Activated naive CD8-positive, alpha-beta T cell treated with anti-CD3 and anti-CD28 coated beads, Interleukin-2, amount 50 U/mL, for 24 hours (primary cell): ENCODE results near the gene JAM2.
A peak's percentile ranks its signal among the peaks of the same experiment; 100 is the strongest.

Experiments used
- ATAC-seq: fragments of 150-1000 bp; cut with Tn5 transposase; one replicate; pipeline ENCODE4 v1.10.0; 2021
- DNase-seq: peaks from one replicate; pipeline ENCODE4 v3.0.0; 2021
- H3K27ac Mint-ChIP-seq: one replicate; pipeline ENCODE4 v1.8.0; 2021; ENCODE audit warnings: mild to moderate bottlenecking, mixed read lengths
- H3K27me3 Mint-ChIP-seq: one replicate; pipeline ENCODE4 v1.8.0; 2021; ENCODE audit warnings: mixed read lengths
- H3K36me3 Mint-ChIP-seq: one replicate; pipeline ENCODE4 v1.8.0; 2021; ENCODE audit warnings: low read depth, mixed read lengths
- H3K4me1 Mint-ChIP-seq: one replicate; pipeline ENCODE4 v1.8.0; 2021; ENCODE audit warnings: mixed read lengths
- H3K4me3 Mint-ChIP-seq: one replicate; pipeline ENCODE4 v1.8.0; 2021; ENCODE audit warnings: mild to moderate bottlenecking, moderate library complexity, mixed read lengths
- H3K9me3 Mint-ChIP-seq: one replicate; pipeline ENCODE4 v1.8.0; 2021; ENCODE audit warnings: mixed read lengths

Gene JAM2

DNA sequence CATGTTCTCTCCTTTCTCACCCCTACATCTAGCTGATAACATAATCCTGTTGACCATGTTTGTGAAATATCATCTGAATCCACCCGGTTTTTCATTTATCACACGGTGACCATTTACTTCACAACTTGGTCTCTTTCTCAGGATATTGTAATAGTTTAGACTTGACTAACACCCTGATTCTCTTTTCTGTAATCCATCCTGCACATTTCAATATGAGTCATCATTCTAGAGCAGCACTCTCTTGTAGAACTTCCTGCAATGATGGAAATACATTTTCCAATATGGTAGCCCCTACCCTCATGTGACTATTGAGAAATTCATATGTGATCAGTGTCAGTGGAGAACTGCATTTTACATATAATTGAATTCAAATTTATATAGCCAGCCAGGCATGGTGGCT, 2.3 kb upstream of the JAM2 start:
- DNase-seq = no peak

DNA sequence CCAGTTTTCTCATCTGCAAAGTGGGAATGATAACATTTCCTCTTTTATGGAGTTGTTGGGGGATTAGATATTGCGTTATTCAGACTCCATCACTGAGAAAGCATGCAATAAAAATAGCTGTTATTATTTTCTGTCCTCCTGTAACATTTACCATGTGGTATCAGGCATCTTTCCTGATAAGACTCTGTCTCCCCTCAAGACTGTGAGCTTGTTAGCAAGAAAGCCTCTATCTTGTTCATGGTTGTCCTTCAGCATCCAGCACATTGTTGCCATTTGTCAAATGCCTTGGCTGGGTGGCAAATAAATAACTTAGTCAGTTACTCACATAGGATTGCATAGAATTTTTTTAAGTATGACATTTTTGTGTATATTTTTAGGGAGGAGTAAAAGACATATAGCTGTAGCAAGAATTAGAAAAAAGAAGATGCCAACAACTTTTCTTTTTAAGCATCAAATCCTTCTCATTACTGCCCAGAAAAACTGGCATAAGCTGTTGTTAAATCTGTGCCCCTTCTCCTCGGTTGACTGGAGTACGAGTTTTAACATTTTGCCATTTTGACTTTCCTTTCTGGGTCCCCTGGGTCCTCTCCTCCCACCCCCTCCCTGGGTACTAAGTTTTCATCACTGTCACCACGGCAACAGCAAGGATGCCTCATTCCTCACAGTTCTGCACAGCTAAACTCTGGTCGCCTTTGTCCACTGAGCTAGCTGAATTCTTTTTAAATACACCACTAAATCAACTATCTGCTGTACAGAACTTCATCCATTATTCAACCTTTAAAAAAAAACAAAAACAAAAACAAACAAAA, 1.0 kb upstream of the JAM2 start:
- H3K4me1 Mint-ChIP-seq = peaks cover 27% of the 10 kb centered on the region
- peaks cover 49% of the 10 kb centered on the region for H3K27me3 Mint-ChIP-seq
- ATAC-seq = no peak
- peak overlapping the region; percentile 73 for H3K4me3 Mint-ChIP-seq
- DNase-seq = no peak
- H3K36me3 Mint-ChIP-seq = no peaks in the 10 kb centered on the region
- H3K9me3 Mint-ChIP-seq = peaks cover 4% of the 10 kb centered on the region
- no peak overlapping the region for H3K27ac Mint-ChIP-seq

More for the DNA sequence above, 2.3 kb upstream of the JAM2 start:
- peaks cover 4% of the 10 kb centered on the region for H3K9me3 Mint-ChIP-seq
- ATAC-seq = peak; percentile 29
- peaks cover 27% of the 10 kb centered on the region for H3K4me1 Mint-ChIP-seq
- H3K36me3 Mint-ChIP-seq = no peaks in the 10 kb centered on the region
- no peak overlapping the region for H3K27ac Mint-ChIP-seq
- H3K27me3 Mint-ChIP-seq = peaks cover 49% of the 10 kb centered on the region
- H3K4me3 Mint-ChIP-seq = no peak overlapping the region

DNA sequence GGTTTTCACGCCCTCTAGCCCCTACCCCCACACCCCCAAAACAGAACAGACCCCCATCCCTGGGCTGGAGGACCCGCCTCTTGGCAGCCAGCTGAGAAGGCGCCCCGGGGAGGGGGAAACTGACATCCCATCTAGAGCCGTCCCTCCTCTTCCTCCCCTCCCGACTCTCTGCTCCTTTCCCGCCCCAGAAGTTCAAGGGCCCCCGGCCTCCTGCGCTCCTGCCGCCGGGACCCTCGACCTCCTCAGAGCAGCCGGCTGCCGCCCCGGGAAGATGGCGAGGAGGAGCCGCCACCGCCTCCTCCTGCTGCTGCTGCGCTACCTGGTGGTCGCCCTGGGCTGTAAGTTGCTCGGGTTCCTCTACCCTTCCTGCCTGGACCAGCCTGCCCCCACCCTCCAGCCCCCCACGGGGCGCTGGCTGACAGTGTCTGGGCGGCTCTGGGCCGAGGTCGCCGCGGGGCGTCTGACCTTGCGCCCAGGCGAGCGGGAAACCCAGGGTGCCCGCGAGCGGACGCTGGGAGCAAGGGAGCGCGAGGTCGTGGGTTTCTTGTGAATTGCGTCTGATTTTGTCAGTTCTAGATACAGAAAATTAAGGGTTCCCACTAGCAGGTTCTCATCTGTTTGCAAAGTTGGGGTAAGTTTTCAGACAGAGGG, 618 bp downstream of the JAM2 start:
- no peak overlapping the region for H3K27ac Mint-ChIP-seq
- H3K36me3 Mint-ChIP-seq = no peaks in the 10 kb centered on the region
- H3K4me1 Mint-ChIP-seq = peaks cover 27% of the 10 kb centered on the region
- ATAC-seq (peak; percentile 88), DNase-seq (peak; percentile 57)
- H3K9me3 Mint-ChIP-seq = peaks cover 4% of the 10 kb centered on the region
- peak overlapping the region; percentile 73 for H3K4me3 Mint-ChIP-seq
- H3K27me3 Mint-ChIP-seq = peaks cover 48% of the 10 kb centered on the region

DNA sequence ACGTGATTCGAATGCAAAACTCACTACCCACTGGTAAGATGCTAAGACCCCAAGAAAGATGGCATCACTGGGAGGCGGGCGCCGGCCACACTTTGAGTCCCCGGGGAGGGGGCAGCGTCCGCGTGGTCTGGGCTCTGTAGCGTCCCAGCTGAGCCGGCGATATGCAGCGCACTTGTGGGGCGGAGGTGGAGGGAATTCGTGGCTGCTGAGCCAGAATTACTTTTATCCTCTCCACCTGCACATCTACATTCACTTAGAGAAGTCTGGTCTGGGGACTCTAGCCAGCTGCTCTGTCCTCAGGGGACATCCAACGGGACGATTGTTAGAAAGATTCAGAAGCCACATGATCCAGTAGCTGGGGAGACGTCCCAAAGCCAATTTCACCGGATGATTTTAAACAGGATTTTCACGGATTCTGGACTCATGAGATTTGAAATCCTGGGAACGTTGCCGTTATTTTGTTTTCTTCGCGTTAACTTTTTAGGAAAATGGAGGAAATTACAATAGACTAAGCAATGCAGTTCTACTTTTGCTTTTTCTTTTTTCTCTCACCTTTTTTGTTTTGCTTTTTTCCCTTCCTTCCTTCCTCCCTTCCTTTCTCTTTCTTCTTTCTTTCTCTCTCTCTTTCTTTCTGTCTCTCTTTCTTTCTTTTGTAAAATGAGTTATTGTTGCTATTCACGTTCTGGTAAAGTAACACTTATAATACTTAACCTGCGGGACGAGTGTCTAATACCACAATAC, 1.3 kb downstream of the JAM2 start:
- peaks cover 27% of the 10 kb centered on the region for H3K4me1 Mint-ChIP-seq
- peak overlapping the region; percentile 73 for H3K4me3 Mint-ChIP-seq
- peak overlapping the region; percentile 25 for H3K27ac Mint-ChIP-seq
- peaks cover 42% of the 10 kb centered on the region for H3K27me3 Mint-ChIP-seq
- H3K9me3 Mint-ChIP-seq = peaks cover 4% of the 10 kb centered on the region
- DNase-seq (peak; percentile 20), ATAC-seq (peak; percentile 15)
- no peaks in the 10 kb centered on the region for H3K36me3 Mint-ChIP-seq

DNA sequence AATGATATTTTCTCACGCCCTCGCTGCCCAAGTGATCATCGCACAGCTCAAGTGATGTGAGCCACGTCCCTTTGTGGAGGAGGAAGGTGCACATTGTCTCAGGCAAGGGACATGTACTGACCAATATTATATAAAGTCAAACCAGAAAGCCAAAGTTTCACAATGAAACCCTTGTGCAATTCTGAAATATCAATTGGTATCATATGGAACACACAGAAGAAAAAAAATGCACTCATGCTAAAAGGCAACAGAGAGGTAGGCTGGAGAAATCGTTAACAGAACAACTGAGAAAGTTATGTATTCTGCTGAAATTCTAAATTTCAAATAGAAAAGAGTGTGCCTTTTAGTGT, 1.9 kb downstream of the JAM2 start:
- ATAC-seq (no peak), DNase-seq (no peak)
- H3K4me1 Mint-ChIP-seq = peaks cover 25% of the 10 kb centered on the region
- H3K27ac Mint-ChIP-seq = peak overlapping the region; percentile 25
- H3K9me3 Mint-ChIP-seq = peaks cover 4% of the 10 kb centered on the region
- H3K36me3 Mint-ChIP-seq = no peaks in the 10 kb centered on the region
- H3K4me3 Mint-ChIP-seq = peak overlapping the region; percentile 73
- H3K27me3 Mint-ChIP-seq = peaks cover 39% of the 10 kb centered on the region

DNA sequence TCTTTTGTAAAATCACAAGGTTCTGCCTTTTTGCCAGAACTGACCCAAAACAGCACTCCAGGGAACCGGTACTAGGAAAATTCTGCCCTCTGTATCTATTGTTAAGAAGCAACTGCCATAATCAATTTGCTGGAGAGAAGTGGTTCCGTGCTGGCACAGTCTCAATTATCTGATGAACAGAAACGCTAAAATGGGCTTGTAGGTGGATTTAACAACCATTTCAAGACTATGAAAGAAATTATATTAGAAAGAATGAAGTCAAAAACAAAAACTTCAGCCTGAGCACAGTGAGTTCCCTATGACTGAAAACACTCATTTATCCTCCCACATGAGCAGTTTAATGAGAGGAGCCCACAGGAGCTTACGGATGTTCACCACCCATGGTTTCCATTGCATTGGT, 4.4 kb downstream of the JAM2 start:
- Mint-ChIP-seq H3K27ac (no peak overlapping the region), H3K27me3 (peaks cover 22% of the 10 kb centered on the region), H3K4me1 (peaks cover 14% of the 10 kb centered on the region), H3K36me3 (no peaks in the 10 kb centered on the region), H3K4me3 (no peak overlapping the region), H3K9me3 (no peaks in the 10 kb centered on the region)
- DNase-seq = no peak
- ATAC-seq = no peak

DNA sequence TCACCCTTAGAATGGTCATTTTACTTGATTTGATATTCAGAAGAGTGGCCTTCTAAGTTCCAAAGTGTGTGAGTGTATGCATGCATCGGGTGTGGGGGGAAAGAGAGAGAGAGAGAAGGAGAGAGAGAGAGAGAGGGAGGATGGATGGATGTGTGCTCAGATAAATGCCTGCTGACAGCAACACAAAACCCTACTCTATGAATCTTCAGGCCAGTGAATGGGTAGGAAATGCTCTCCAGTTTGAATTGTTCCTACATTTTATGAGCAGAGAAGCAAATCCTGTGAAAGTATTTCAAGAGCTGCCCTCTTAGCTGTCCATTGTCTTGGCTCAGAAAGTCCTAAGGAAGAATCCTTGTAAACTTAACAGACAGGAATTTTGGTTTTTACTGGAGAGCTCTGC, 7.4 kb downstream of the JAM2 start:
- Mint-ChIP-seq H3K27ac (no peak overlapping the region), H3K9me3 (no peaks in the 10 kb centered on the region), H3K4me1 (peaks cover 3% of the 10 kb centered on the region), H3K36me3 (no peaks in the 10 kb centered on the region), H3K27me3 (peaks cover 3% of the 10 kb centered on the region), H3K4me3 (no peak overlapping the region)
- ATAC-seq (no peak), DNase-seq (no peak)

DNA sequence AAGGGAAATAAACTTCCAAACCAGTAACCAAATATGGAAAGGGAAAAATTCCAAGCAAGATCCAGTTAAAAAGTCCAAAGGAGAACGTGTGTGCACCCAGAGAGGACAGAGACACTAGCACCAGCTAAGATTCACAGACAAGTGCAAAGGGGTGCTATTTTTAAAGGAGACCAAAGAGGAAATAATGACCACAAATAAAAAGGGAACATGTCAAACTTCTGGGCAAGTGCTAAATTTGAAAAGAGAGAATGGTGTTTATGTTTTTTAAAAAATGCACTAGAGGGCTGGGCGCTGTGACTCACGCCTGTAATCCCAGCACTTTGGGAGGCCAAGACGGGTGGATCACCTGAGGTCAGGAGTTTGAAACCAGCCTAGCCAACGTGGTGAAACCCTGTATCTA, 8.6 kb downstream of the JAM2 start:
- H3K4me3 Mint-ChIP-seq = no peak overlapping the region
- H3K36me3 Mint-ChIP-seq = no peaks in the 10 kb centered on the region
- no peak overlapping the region for H3K27ac Mint-ChIP-seq
- no peak for DNase-seq
- H3K4me1 Mint-ChIP-seq = peaks cover 3% of the 10 kb centered on the region
- no peak for ATAC-seq
- H3K27me3 Mint-ChIP-seq = peaks cover 3% of the 10 kb centered on the region
- no peaks in the 10 kb centered on the region for H3K9me3 Mint-ChIP-seq

DNA sequence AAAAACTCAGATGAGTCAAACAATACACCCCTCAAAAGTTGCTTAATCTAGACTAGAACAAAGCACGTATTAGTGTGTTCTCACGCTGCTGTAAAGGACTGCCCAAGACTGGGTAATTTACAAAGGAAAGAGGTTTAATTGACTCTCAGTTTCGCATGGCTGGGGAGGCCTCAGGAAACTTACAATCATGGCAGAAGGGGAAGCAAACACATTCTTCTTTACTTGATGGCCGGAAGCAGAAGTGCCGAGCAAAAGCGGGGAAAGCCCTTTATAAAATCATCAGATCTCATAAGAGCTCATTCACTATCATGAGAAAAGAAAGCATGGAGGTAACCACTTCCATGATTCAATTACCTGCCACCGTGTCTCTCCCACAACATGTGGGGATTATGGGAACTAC, 10.1 kb downstream of the JAM2 start:
- Mint-ChIP-seq H3K27me3 (peaks cover 3% of the 10 kb centered on the region), H3K4me1 (peaks cover 3% of the 10 kb centered on the region), H3K4me3 (no peak overlapping the region), H3K9me3 (no peaks in the 10 kb centered on the region), H3K36me3 (no peaks in the 10 kb centered on the region), H3K27ac (no peak overlapping the region)
- DNase-seq = no peak
- ATAC-seq = no peak

DNA sequence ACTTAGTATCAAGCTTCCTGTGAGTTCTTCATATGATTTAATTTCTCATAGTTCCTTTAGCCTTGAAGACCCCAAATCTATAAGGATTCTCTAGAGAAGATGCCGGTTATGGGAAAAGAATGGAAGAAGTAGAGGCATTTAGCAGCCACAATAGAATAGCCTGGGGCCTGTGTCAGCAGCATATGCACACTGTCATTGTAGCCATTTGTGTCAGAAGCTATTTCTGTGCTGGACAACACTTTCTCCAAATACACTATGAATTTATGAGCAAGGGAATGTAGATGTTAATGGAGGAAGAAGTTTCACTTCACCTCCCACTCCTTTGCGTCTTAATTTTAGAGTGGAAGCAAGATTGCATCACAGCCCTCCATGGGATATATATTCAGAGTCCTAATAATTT, 17.4 kb downstream of the JAM2 start:
- no peak for ATAC-seq
- Mint-ChIP-seq H3K27me3 (no peaks in the 10 kb centered on the region), H3K27ac (no peak overlapping the region), H3K4me1 (no peaks in the 10 kb centered on the region), H3K9me3 (peaks cover 4% of the 10 kb centered on the region), H3K4me3 (no peak overlapping the region), H3K36me3 (no peaks in the 10 kb centered on the region)
- no peak for DNase-seq

DNA sequence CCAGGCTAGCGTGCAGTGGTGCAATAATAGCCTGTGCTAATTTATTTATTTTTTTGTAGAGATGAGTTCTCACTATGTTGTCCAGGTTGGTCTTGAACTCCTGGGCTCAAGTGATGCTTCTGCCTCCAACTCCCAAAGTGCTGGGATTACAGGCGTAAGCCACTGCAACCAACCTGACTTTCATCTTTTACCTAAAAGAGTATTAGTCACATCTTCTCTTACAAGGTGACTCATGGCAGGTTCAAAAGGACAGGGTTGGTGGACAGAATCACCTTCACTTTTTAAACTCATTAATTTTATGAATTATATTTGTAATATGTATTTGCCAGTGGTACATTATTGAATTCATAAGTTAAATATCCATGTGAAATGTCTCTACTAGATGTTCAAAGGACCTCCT, 18.1 kb downstream of the JAM2 start:
- ATAC-seq = no peak
- Mint-ChIP-seq H3K27ac (no peak overlapping the region), H3K36me3 (no peaks in the 10 kb centered on the region), H3K9me3 (peaks cover 4% of the 10 kb centered on the region), H3K4me1 (no peaks in the 10 kb centered on the region), H3K4me3 (no peak overlapping the region), H3K27me3 (no peaks in the 10 kb centered on the region)
- DNase-seq = no peak

DNA sequence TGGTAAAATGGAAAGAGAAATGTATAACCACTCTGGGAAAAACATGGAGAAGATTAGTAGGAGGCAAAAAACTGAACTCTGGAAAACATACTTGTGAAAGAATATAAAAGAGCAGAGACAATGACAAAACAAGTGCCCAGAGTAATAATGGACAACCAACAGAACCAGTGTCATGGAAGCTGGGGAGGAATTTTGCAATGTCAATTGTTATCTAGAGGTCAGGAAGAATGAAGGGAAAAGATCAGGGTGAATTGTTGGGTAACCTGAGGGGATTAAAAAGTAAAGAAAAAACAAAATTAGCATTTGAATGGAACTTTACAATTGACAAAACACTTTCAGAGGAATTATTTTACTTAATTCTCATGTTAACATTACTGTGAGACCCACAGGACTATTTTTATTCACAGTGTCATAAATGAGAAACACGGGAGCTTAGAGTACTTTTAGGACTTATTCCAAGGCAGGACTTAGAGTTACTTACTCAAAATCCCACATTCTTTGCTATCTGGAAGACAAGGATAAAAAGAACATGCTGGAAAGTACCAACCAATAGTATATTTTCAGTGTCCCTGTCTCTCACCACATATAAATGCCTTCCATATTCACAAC, 19.5 kb downstream of the JAM2 start:
- Mint-ChIP-seq H3K27ac (no peak overlapping the region), H3K4me3 (no peak overlapping the region), H3K27me3 (no peaks in the 10 kb centered on the region), H3K4me1 (no peaks in the 10 kb centered on the region), H3K36me3 (no peaks in the 10 kb centered on the region), H3K9me3 (peaks cover 4% of the 10 kb centered on the region)
- DNase-seq (no peak), ATAC-seq (no peak)

DNA sequence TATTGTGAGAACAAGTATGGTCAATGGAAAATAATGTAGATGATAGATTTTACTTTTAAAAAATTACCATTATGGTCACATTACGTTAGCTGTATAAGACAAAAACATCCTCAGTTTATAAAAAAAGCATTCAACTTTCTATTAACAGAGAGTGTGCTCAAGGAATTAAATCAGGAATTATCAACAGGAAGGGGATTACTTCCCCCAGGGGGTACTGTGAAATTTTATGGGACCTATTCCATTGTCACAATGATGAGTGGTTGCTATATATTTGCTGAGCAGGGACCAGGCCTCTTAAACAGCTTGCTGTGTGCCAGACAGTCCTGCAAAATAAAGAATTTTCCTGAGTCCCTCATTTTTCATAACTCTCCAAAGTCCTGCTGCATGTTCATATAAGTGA, 21.2 kb downstream of the JAM2 start:
- H3K4me3 Mint-ChIP-seq = no peak overlapping the region
- peaks cover 2% of the 10 kb centered on the region for H3K27me3 Mint-ChIP-seq
- no peaks in the 10 kb centered on the region for H3K4me1 Mint-ChIP-seq
- H3K27ac Mint-ChIP-seq = no peak overlapping the region
- no peaks in the 10 kb centered on the region for H3K36me3 Mint-ChIP-seq
- no peak for DNase-seq
- no peaks in the 10 kb centered on the region for H3K9me3 Mint-ChIP-seq
- ATAC-seq = no peak

DNA sequence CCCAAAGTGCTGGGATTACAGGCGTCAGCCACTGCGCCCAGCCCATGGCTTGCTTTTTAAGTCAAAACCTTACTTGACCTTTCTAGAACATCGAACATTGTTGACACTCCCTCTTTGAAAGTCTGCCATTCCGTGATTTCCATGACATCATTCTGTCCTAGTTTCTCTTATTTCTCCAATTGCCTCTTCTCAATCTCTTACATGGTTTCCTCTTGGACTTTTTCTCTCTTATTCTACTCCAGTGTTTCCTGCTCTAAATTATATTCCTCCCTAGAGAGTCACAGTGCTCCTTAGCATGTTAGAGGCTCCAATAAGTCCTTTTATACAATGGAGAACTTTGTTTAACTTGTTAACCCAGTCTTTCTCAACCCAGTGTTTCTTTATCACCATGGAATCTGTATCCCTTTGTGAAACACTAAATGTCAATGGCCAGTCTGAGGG, 25.5 kb downstream of the JAM2 start:
- Mint-ChIP-seq H3K4me3 (no peak overlapping the region), H3K27ac (no peak overlapping the region), H3K36me3 (no peaks in the 10 kb centered on the region), H3K4me1 (no peaks in the 10 kb centered on the region), H3K9me3 (no peaks in the 10 kb centered on the region), H3K27me3 (peaks cover 5% of the 10 kb centered on the region)
- DNase-seq (no peak), ATAC-seq (no peak)
